Thoracic aorta (tissue), 2 donors: ENCODE measurements around the gene MT2A. TPM values are rescaled to one million over a fixed set of nuclear protein-coding genes. Genes with fewer than 3 reads are reported as not detected.
"Not testable (repeated sequence)": the region's sequence is repeated elsewhere in the genome, so short reads cannot be mapped to it uniquely, and the experiment has no call there.

Experiments used
- ATAC-seq: fragments of 150-250 bp; one replicate; pipeline ENCODE4 v1.8.0; 2017; ENCODE audit warnings: low read depth; ENCODE audit not compliant: insufficient number of reproducible peaks, low FRiP score
- DNase-seq: peaks from one replicate; pipeline ENCODE4 v3.0.0-alpha.2; 2020; ENCODE audit warnings: low spot score
- H3K27ac ChIP-seq, 2 donors: fragments of 200-600 bp; sonication (generic); 1 replicate in 1 of 2; 2 replicates in 1 of 2; pipeline ENCODE4 v1.5.1; 2016; ENCODE audit warnings: mild to moderate bottlenecking in 2 of 2, moderate library complexity in 2 of 2
- H3K27me3 ChIP-seq: fragments of 200-600 bp; sonication (generic); replicated peaks from 2 replicates; pipeline ENCODE4 v1.6.0; 2016; ENCODE audit warnings: mild to moderate bottlenecking; ENCODE audit not compliant: insufficient read depth
- H3K36me3 ChIP-seq: fragments of 200-600 bp; sonication (generic); one replicate; pipeline ENCODE4 v1.5.1; 2016
- H3K4me1 ChIP-seq, 2 donors: fragments of 200-600 bp; sonication (generic); 1 replicate in 1 of 2; 2 replicates in 1 of 2; pipeline versions ENCODE4 v1.5.1 to v1.6.0; 2016; ENCODE audit warnings: low read depth in 2 of 2, mild to moderate bottlenecking in 1 of 2; ENCODE audit not compliant: control insufficient read depth in 1 of 2
- H3K4me3 ChIP-seq: fragments of 200-600 bp; sonication (generic); 2 replicates; pipeline ENCODE4 v1.5.1; 2016; ENCODE audit warnings: mild to moderate bottlenecking
- H3K9me3 ChIP-seq: fragments of 200-600 bp; sonication (generic); 2 replicates; pipeline ENCODE4 v1.5.1; 2016
- CTCF ChIP-seq: fragments of 200-600 bp; sonication (generic); IDR thresholded peaks from one replicate; pipeline ENCODE4 v1.5.1; 2019; ENCODE audit warnings: antibody characterized with exemption
- total RNA-seq, 2 donors: library from RNA; depleted of rRNA; stranded (reverse); fragments of >200 nt; gene quantifications; one replicate each; pipeline versions ENCODE4 v1.1.0 to v1.2.3, GENCODE V29; 2016

The MT2A gene
- total RNA-seq, 2 donors from 2014 or later: 107 to 185 TPM

- DNase-seq (no peak), ATAC-seq (no peak)
- Histone ChIP-seq H3K9me3 (no peaks in the 10 kb centered on the region), H3K4me3 (no peak overlapping the region), H3K27ac (no peak overlapping the region), H3K36me3 (no peaks in the 10 kb centered on the region), H3K27me3 (no peaks in the 10 kb centered on the region), H3K4me1 (no peaks in the 10 kb centered on the region)
- no peak for TF ChIP-seq CTCF
These were observed 27.9 kb upstream of the MT2A start for GRCh38 chr16:56580391-56581048.

DNA sequence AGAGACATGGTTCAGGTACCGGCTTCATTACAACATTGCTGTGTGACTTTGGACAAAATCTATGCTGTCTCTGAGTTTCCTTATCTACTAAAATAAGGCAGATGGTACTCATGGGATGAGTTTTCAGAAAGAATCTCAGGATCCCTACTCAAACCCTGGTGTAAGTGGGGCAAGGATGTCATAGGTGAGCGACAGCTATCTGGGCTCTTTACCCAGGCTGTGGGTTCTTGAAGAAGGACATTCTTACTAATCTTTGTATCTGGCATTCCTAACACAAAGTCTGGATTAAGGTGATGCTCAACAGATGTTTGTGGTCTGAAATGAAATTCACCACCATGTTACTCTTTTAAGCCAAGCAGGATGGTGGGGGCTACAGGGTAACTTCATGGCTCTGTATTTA is 25.5 kb upstream of the MT2A start:
- H3K4me1 ChIP-seq, H3K4me3 ChIP-seq, H3K27me3 ChIP-seq, ATAC-seq, H3K36me3 ChIP-seq, H3K27ac ChIP-seq, H3K9me3 ChIP-seq, DNase-seq: not testable (repeated sequence)

GRCh38 chr16:56583351-56584168 is 24.8 kb upstream of the MT2A start:
- no peak overlapping the region for H3K4me3 ChIP-seq
- H3K27ac ChIP-seq: no peak overlapping the region
- no peak for ATAC-seq
- peaks cover 6% of the 10 kb centered on the region for H3K27me3 ChIP-seq
- DNase-seq: no peak
- H3K36me3 ChIP-seq: no peaks in the 10 kb centered on the region
- no peaks in the 10 kb centered on the region for H3K9me3 ChIP-seq
- no peak for TF ChIP-seq CTCF
- no peaks in the 10 kb centered on the region for H3K4me1 ChIP-seq

DNA sequence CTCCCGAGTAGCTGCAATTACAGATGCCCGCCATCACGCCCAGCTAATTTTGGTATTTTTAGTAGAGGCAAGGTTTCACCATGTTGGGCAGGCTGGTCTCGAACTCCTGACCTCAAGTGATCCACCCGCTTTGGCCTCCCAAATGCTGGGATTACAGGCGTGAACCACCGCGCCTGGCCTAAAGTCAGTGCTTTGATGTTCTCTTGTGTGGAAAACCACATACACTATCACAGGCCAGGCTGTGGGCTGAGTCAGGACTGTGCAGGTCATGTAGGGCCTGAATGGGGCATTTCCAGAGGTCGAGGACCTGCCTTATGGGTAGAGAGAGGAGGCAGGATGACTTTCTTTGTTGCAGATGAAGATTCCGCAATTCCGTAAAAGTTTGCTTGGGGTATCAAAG is 24.1 kb upstream of the MT2A start:
- H3K4me1 ChIP-seq: peaks cover 4 to 5% of the 10 kb centered on the region in 2 donors
- H3K27me3 ChIP-seq: peaks cover 11% of the 10 kb centered on the region
- no peaks in the 10 kb centered on the region for H3K9me3 ChIP-seq
- H3K36me3 ChIP-seq: no peaks in the 10 kb centered on the region
- no peak overlapping the region for H3K27ac ChIP-seq
- ATAC-seq (no peak), DNase-seq (no peak)
- no peak overlapping the region for H3K4me3 ChIP-seq
- TF ChIP-seq CTCF: no peak

GRCh38 chr16:56588781-56589140 is 19.6 kb upstream of the MT2A start:
- ATAC-seq (no peak), DNase-seq (no peak)
- TF ChIP-seq CTCF: no peak
- Histone ChIP-seq H3K27ac (no peak overlapping the region), H3K36me3 (no peaks in the 10 kb centered on the region), H3K27me3 (peaks cover 11% of the 10 kb centered on the region), H3K4me1 (peaks cover 7 to 11% of the 10 kb centered on the region in 2 donors), H3K9me3 (no peaks in the 10 kb centered on the region), H3K4me3 (peak overlapping the region; percentile 68)
